Raji (cell line): Measurements from ENCODE around the gene PARD3B.

Experiments used
- POLR2A ChIP-seq: IDR thresholded peaks from 2 replicates; pipeline ENCODE4 v1.6.1; 2011; ENCODE audit warnings: low read depth, low read length, control low read depth; ENCODE audit not compliant: insufficient read depth

The PARD3B gene

DNA sequence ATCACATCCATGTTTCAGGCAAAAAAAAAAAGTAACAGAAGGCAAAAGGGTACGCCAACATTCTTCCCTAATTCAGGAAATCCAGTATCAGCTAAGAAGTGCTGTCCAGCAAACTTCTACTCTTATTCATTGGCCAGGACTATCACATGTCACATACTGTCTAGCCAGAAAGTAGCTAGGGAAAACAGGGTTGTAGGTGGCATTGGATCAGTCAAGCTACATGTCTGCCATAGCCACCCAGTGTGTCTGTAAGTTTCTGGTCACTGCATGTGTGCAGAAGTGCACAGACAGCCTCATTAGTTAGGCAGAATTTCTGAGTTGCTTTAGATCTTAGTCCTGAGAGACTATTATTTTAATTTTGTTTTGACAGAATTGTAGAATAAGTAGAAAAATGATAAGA, 671.7 kb downstream of the PARD3B start:
- no peak for TF ChIP-seq POLR2A

DNA sequence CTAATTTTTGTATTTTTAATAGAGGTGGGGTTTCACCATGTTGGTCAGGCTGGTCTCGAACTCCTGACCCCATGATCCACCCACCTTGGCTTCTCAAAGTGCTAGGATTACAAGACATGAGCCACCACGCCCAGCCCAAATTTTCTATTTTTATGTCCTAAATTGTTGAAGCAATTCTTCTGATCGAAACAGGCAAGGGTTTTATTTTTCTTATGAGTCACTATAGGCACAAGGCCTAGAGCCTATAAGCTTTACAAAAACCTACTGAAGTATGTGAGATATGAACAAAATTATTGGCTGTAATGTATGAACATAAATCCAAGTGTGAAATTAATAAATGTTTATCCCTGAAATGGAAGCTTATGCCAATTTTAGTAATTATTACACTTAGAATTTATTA, 672.8 kb downstream of the PARD3B start:
- TF ChIP-seq POLR2A: no peak

DNA sequence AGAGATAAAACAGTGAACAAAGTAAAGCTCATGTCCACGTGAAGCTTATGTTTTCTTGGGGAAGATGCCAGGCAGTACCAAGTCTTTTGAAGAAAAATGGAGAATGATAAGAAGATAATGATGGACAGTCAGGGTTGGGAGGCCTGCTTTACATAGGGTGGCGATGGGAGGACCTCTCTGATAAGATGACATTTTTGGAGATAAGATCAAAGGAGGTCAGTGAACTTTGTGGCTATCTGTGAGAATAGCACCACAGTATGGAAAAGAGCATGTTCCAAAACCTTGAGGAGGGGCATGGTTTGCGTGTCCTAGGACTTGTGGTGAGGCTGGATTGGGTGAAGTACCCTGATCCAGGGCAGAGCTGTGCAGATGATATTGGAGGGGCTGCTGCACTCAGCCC, 675.3 kb downstream of the PARD3B start:
- TF ChIP-seq POLR2A: no peak

DNA sequence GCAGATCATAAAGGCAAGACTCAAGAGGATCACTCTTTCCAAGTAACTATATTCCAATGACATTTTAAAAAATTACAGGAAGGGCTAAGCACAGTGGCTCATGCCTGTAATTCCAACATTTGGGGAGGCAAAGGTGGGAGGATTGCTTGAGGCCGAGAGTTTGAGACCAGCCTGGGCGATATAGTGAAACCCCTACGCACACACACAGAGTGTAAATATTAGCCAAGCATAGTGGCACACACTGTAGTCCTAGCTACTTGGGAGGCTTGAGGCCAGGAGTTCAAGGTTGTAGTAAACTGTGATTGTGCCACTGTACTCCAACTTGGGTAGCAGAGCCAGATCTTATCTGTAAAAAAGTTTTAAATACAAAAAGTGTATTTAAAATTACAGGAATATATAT, 686.8 kb downstream of the PARD3B start:
- no peak for TF ChIP-seq POLR2A

DNA sequence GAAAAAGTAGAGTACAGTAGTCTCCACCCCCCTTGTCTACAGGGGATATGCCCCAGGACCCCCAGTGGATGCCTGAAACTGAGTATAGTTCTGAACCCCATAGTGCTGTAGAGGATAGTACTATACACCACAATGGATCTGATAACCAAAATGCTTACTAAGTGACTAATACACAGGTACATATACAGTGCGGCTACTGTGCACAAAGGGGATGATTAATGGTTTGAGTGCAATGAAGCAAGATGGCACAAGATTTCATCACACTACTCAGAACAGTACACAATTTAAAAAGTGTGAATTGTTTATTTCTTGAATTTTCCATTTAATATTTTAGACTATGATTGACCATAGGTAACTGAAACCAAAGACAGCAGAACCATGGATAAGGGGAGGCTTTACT, 690.2 kb downstream of the PARD3B start:
- no peak for TF ChIP-seq POLR2A

DNA sequence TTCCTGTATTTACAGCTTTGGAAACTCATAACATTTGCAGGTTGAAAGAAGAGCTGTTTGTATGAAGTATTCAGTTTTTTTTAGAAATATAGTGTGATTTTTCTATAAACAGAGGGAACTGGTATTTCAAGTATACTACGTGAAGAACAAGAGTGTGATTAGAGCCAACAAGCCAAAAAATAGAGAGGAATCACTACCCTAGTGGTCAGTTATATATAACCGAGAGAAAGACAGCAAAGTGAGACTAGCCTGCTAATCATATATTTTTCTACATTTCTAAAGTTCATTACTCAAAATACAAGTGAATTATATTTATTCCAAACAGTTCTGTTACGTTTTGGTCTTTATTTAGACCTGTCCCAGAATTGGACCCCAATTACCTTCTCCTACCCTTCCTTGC, 692.2 kb downstream of the PARD3B start:
- no peak for TF ChIP-seq POLR2A

DNA sequence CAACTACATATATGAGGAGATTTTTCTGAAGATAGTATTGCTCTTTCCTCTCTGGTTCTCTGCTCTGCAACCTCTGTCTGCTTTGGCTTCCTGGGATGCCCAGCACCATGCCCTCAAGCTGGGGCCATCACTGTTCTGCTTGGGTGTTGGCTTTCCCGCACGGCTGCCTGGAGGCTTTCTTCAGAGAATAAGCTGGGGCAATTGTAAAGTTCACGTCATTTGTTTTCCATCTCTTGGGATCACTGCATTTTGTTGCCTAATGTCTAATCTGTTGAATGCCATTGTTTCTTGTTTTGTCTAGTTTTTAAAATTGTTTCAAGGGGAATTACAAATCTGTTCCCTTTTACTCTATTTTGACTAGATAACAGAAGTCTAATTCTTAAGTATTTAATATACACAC, 699.7 kb downstream of the PARD3B start:
- TF ChIP-seq POLR2A: no peak

DNA sequence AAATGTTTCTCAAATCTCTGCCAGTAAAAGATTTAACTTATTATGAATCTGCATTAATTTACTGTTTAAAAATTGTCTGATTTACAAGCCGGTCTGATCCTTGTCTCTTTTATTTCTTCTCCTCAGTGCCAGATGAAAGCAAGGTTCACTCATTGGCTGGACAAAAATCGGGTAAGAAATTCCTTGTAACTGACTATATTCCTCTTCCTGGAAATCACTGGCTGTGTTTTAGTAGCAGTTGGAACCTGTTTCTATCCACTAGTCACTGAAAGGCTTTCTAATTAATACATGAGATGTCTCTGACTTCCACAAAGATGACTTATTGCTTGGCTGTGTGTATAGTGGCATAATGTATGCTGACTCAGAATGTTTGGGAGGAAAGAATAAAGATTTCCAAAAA, 700.4 kb downstream of the PARD3B start:
- TF ChIP-seq POLR2A: no peak

DNA sequence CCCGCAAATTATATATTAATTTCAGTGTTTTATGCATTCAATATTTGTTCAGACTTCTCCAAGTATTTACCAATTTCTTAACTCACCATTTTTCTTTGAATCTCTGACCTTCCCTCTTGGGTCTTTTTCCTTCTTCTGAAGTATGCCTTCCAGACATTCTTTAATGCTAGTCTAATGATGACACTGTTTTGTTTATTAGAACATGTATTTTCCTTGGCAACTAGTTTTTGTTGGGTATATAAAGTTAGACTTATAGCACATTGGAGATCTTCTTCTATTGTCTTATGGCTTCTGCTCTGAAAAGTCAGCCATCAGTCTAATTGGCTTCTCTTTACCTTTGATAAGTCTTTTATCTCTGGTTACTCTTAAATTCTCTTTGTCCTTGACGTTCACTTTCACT, 713.8 kb downstream of the PARD3B start:
- no peak for TF ChIP-seq POLR2A

DNA sequence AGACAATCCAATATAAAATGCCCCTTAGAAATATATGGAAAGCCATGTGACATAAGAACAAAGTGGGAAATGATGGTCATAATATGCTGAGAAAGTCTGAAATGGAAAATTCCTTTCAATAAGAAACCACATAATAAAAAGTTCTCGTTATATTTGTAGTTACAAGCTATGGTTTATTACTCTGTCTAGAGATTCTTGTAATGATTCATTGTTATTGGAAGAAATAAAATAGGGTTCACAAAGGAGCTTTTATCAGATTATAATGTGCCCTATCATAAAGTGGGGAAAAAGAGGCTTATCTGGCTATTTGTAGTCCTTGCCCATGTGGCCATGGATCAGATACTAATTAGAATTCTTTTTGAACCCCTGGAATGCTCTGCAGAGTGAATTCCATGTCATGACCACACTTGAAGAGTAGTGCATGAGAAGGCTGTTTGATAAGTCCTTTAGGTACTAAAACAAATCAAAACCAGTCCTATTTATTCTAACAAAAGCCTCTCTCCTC, 716.3 kb downstream of the PARD3B start:
- no peak for TF ChIP-seq POLR2A

DNA sequence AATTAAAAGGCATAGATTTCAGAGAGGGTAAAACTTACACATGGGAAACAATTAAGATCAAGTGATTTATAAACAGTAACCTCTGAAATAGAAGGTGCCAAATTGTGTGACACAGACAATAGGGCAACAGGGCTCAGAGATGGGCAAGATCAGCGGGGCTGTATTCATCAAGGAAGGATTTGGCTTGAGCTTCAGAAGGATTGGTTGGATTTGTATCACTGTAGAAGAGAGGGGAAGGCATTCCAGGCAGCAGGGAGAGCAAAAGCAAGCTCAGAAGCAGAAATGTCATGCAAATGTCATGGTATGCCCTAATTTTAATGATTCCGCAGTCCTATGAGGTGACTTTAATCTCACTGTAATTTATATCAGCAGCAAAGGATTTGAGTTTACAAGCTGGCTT, 722.0 kb downstream of the PARD3B start:
- no peak for TF ChIP-seq POLR2A

DNA sequence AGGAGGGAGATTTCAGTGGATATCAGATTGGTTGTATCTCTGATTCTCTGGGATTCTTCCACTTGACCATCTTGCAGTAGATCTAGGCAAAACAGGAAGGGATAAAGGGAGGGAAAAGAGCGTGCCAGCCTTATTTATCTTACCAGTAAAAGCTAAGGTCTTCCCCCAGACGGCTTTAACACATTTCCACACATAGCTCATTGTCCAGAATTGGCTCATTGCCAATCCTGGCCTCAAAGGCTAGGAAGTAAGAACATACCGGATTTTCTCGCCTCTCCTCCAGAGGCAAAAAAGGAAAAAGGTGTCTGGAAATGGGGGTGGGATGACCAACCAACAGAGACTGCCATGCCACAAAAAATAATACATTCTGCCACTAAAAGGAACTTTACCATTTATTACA, 725.4 kb downstream of the PARD3B start:
- no peak for TF ChIP-seq POLR2A

DNA sequence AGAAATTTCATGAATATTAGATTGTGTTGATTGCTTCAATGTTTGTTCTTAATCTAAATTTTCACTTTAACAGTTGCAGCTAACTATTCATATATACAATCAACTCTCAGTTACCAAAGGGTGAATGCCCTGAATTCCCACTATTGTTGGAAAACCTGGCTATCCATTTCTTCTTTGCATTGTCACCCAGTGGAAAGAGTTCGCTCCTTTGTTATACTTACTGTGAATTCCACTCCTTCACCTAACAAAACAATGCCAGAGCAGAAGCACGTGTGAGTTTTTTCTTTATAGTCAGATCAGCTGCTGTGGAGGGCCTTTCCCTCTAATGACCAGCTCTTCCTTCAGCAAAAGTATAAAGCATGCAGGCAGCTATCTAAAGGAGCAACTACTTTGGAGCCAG, 727.9 kb downstream of the PARD3B start:
- no peak for TF ChIP-seq POLR2A

DNA sequence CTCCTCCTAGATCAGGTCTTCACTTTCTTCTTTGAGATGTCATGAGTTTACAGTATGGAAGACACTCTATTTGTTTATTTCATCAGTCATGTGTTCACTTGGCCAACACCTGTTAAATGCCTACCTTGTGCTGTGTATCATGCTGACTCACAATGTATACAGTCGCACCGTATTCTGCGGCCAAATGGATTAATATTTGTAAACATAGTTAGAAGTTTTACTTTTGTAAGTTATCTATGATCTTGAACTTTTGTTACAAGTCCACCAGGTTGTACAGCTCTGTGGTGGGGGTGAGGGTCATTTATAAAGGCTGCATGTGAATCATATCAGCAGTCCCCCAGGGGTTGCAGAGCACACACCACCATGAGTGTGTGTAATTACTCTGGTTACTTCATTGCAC, 728.4 kb downstream of the PARD3B start:
- TF ChIP-seq POLR2A: no peak

DNA sequence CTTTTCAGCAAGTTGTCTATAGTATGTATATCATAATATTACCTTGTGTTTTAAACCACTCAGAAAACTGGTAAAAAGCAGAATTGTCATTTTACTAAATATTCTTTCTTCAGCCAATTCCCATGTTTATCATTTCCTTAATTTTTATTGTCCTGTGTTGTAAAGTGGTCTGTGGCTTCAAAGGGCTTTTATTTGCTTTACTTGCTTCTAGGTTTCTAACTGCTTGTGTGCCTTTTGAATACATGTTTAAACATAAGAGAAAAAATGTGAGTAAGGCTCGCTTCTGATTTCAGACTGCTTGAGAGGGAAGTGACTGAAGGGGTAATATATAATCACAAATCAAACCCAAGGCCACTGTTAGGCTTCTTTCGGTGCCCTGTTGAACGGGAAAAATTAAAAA, 729.5 kb downstream of the PARD3B start:
- TF ChIP-seq POLR2A: no peak

DNA sequence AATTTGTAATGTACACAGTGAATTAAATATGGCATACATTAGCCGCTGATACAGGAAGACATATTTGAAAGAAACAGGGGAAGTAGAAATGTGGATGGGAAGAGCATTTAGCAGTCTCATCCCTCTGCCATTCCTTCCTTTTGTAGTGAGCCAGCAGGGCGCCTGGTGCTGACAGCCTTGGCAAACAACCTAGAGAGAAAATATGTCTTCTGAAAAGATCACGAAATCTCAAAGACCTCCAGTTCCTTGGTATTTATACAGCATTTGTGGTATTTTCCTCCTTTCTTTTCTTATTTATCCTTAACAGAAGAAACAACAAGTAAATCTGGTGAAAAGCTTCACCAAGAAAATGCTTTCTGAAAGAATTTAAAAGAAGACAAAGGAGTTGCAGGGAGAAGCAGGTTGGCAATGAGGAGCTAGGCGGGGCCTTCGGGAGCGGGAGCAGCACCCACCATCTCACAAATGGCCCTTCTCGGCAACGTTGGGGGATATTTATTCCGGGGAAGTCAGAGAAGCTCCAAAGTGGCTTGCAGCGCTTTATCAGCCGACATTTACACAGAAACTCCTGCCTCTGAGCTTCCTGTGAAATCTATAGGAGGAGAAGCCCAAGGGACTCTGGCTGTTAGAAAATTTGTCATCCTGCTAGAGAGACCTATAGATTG, 731.0 kb downstream of the PARD3B start:
- no peak for TF ChIP-seq POLR2A

DNA sequence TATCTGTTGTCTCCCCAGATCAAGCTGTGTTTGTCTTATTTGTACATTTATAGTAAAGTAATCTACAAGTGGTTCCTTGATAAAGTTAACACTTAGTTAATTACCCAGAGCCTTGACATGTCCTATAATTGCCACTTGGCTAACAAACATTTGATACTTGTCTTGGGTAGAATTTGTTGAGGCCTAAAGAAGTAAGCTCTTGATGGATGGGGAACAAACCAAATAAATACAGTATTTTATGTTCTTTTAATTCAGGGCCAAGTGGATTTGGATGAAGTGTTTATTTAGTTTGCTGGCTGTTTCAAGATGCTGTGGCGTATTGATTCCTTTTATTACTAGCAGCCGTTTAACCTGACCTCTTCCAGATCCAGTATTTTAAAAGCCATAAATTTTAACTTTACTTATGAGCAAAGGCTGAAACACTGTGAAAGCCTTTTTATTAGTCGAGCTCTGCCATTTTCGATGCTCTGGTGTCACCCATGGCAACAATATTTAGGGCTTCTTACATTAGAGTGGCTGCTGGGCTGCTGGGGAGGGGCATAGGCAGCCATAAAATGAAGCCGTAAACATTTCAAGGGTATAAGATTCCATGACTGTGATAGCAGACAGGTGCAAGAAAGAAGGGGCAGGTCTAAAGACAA, 735.4 kb downstream of the PARD3B start:
- no peak for TF ChIP-seq POLR2A
